ENCODE data around the gene KPNB1.

Gene KPNB1

DNA sequence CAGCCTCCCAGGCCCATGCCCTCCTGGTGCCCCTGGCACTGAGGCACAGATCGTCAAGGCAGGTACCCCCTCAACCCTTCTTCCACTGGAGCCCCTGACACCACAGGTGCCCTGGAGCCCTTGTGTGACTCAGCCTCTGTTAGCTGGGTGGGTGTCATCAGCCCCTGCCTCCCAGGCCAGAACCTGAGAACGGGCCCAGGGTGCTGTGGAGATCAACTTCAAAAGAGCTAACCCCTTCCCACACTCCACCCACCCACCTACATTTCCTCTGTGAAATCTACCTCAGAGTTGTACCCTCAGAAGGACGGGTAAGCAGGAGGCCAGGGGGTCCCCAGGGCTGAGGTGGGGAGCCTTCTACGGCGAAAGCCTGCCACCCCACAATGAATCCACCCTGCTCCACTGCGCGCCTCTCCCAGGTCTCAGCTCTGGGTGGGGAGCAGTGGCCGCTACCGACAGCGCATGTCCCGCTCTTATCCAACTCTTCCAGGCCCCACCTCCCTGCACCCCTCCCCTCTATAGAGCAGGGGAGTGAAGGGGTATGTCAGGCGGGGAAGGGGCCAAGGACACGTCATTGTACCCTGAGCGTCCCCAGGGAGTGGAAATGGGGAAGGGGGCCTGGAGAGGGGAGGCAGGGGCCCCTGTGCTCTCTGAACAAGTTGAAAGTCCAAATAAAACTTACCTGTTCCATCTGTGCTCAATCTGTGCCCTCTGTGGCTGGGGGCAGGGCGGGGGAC is 61.8 kb downstream of the KPNB1 start:
- DNase-seq (ENCODE audit: low read depth in 2 of 2), result no peak

DNA sequence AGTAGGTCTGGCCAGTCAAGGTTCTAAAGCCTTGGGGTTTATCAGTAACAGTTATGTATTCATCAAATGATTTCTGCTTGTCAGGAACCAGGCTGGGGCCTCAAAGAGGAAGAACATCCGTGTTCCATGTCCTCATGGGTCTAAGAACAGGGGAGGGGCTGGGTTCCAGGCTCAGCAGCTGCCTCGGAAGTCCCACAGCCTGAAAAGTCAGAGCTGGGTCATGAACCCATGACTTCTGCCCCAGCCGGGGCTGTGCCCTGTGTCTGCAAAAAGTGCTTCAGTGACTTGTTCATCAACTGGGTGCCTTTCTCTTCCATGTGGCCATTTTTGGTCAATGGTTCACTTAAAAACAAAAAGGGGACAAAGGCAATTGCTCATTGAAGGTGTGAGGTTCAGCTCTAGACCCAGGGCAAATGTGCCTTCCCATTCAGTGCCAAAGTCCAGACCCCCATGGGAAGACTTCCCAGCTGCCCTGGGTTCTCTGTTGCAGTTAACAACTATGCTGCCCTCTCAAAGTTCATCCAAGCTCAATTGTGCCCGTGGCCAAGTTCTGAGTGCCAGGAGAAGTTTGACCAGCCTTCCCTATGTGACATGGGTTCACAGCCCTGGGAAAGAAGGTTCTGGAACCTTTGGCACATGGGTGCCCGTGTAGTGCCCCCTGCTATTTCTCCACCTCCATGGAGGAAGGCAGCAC is 62.8 kb downstream of the KPNB1 start:
- no peak for DNase-seq (ENCODE audit: low read depth in 2 of 2)

DNA sequence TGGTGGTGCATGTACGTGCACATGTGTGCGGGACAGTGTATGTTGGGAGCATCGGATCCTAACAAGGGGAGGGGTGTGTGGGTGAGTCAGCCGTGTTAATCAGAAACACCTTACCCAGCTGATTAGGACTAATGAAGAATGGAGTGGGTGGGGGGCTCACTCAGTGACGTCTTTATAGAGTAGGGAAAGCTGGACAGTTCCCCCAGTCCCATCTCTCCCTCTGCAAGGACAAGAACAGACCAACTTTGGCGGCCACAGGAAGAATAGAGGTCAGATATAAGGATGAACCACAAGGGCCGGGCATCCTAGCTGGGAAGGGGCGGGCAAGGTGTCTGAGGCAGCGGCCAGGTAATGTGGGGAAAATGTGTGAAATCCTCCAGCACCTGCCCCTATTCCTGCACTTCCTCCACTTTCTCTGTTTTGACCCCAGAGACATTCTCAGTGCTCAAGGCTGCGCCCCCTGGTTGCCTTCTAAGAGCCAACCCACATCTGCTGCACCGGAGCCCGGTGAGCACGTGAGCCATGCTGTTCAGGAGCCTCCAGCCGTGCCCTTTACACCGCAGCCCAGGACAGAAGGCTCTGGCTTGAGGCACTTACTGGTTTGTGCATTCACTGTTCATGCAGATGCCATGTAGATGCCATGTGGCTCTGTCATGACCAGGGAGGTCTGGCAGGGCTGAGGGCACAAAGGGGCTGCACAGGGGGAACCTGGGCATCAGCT is 64.4 kb downstream of the KPNB1 start:
- DNase-seq (ENCODE audit: low read depth in 2 of 2), result no peak

DNA sequence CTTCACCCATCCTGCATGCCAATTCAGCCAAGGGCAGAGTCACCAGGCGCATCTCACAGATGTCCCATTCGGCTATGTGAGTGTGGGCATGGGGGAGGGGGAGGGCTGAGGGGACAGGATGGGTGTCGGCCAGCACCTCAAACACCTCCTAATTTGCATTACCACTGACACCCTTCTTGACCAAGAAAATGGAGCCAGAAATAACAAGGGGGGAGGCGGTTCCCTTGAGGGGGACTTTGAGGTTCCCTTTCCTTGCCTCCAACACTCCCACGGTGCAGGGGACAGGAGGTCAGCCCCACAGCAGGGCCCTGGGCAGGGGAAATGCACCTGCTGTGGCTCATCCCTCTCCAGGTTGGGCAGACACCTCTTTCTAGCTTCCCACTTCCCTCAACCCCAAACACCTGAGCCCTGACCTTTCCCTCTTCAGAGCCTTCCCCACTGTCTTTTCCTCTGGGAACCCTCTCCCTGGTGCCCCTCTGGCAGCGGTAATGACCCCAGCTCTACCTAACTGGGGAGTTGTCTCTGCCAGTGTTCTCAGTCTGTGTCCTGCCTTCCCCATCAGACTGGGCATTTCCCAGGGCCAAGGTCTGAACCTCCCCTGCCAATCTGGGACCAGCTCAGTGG is 65.2 kb downstream of the KPNB1 start:
- no peak for DNase-seq (ENCODE audit: low read depth in 2 of 2)

DNA sequence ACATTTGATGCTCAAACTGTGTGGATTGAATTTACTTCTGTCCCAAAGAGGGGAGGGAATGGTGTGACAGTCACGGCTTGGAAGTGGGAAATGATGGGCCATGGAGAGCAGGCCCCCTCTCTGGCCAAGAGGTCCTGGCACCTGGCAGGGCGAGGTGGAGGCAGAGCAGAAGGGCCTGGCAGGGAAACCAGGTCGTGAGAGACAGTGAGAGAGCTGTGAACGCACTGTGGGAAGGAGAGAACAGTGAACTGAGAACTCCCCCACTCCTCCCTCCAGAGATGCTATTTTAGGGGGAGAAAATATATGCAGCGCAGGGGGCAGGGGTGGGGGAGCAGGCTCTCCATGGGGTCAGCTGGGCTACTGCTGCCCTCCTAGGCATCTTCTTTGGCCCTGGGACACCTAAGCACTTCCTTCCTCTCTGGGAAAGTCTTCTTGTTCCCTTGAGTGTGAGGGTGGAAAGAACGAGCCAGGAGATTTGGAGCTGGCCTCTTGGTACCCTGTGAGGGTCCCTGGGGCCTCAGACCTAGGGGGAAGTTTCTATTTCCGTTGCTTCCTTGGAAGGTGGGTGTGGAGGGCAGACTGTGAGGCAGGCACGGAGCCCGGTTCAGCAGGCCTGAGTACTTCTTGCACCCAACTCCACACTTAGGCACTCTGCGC is 66.1 kb downstream of the KPNB1 start:
- DNase-seq (ENCODE audit: low read depth in 2 of 2), result no peak

DNA sequence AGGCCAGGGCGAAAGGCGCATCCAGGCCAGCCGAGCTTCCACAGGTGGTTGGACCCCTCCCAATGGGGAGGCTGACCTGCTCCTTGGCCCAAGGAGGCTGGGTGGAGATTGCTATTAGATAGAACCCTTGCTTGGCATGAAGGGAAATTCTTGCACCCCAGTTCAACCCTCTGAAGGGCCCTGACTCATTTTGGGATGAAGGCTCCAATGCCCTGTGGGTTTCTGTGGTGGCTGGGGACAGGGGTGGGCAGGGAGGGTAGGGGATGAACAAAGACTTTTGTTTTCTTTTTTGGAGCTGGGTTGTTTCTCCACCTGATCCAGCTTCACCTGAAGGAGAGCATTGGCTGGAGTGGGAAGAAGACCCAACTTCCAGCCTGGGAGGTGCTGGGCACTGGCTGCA is 66.7 kb downstream of the KPNB1 start:
- DNase-seq (ENCODE audit: low read depth in 2 of 2), result no peak

DNA sequence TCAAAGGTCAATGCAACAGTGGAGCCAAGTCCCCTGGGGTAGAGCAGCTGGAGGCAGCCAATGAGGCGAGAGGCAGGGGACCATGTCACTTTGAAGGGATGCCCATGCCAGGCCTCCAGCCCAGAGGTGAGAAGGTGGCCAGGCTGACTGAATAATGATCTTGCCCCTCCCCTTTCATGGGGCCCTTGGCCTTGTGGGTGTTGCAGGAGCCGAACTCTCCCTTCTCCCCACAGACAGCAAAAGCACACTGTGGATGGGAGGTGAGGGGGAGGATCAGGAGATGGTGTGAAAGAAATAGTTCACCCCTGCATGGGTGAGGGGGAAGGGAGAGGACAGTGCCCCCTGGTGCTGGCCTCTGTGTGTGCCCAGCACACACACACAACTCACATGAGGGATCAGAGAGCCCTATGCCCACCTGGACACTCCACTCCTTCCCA is 67.6 kb downstream of the KPNB1 start:
- no peak for DNase-seq (ENCODE audit: low read depth in 2 of 2)

DNA sequence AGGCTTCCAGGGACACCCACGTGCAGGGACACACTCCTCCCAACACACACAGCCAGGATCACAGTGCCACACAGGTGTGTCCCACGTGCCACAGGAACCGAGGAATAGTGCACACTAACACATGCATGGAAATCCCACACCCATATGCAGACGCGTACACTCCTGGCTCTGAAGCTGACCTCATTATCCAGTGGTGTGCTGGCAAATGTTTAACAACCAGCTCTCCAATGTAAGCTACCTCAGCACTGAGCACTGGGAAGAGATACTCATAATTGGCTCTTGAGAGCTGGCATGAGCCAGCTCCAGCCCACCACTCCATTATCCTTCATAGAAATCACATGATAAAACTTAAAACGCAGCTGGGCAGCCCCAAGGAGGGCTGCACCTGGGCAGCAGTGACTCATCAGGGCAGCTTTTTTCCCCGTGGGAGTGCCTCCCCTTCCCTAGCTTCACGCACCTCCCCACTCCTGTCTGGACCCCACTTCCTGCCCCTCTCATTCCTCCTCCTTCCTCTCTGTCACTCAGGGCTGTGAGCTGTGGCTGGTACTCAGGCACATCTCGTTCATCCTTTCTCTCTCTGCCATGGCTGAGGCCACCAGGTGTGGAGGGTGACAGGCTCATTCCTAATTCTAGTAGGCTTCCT is 68.4 kb downstream of the KPNB1 start:
- DNase-seq (ENCODE audit: low read depth in 2 of 2), result no peak

DNA sequence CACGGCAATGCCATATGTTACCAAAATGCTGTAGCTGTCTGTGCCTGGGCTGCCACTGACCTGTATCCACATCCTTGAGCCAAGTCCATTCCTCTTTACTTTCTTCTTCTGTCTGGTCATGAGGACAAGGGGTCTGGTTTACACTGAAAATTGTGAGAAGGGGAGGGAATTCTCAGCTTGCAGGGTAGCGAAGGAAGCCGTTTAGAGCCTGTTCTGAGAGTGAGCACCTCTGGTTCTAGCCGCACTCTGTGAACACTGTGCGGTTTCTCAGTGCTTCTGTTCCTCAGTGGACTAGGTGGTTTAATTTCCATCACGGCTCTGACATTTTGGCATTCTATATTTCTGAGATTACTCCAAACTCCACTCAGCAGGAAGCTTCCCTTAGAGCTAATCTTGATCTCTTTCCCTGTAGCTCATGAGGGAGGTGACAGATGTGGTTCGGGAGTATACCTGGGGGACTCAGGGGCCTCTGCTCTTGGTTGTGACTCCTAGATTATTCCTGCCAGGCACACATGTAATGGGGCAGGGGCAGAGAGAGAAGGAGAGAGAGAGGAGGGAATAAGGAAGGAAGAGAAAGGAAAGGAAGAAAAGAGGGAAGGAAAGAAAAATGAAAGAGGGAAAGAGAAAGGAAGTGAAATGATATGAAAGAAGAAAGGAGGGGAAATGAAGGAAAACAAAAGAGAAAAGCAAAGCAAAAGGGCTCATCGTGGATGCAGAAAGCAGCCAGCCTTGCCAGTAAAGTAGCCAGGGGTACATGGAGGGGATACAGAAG is 69.1 kb downstream of the KPNB1 start:
- no peak for DNase-seq (ENCODE audit: low read depth in 2 of 2)

DNA sequence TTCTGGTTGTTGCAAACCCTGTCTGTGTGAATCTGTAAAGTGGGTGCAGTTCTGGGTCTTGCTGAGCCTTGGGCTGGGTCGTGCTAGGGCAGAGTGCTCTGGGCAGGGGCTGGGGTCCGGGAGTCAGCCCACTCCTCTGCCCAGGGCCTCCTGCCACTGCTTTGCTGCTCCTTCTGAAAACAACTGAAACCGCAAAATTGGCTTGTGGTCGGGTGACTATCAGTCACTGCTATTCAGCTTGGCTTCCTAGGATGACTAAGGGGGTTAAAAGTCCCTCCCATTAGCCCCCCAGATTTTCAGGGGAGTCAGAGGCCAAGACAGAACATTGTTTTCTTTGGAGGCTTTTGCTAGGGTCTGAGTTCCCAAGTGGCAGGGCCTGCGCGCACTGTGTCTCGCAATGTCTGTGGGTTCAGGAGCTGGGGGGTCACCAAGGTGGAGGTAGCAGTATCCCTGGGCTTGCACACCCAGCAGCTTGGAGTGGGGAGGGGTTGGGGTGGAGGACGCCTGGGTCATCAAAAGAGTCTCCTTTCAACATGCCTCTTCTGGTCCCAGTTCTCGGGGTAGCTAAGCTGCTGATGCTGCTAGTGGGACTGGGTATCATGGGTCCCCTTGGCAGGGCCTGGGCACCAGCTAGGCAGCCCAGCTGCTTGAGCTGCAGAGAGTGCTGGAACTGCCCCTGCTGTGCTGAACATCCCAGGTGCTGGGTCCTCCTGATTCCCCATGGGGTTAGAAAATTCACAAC is 69.9 kb downstream of the KPNB1 start:
- DNase-seq (ENCODE audit: low read depth in 2 of 2), result peak; percentile 65 to 69

DNA sequence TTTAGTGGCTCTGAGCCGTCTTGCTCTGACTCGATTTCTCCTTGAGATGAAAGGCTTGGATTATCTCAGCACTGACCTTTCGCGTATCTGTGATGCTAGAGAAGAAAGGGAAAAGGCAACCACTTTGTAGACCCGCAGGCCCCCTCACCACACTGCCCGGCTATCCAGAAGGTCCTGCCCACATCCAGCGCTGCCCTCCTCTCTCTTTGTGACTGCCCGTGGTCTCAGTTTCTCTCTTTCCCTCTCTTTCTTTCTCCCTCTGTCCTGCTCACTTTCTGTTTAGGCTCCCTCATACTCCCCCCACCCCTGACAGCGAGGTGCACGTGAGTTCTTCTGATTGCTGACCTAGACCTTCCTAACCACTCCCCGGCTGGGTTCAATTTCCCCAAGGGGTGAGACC is 70.5 kb downstream of the KPNB1 start:
- no peak for DNase-seq (ENCODE audit: low read depth in 2 of 2)

DNA sequence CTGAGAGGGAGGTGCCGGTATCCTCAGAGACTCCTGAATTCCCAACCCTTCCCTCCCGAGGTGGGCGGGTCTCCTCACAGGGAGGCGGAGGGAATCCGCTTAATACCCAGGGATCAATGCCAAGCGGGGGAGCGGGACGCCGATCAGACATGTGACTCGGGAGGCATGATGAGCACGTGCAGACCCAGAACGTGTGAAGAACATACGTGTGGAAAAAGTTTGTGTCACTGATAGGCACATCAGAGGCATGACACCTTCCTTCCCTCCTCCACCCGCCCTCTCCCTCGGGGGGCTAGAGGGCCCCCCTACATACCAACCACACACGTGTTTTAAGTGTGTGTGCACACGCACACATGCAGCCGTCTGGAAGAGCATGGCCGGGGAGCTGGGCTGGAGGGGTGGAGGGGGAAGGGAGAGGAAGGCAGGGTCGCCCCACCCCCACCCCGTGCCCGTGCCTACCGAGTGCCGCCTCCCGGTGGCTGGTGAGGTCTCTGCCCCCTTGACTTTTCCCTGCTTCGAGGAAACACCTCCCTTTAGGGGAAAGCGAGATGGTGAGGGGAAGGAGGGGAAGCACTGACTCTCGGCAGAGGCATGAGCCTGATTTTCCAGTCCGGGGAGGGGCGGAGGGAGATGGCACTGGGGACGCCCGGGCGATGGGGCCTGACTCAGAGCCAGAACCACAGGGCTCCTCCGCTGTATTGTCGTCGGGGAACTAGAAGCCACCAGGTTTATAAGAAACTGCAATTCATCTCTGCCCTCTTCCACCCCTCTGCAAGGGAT is 71.2 kb downstream of the KPNB1 start:
- peak; percentile 94 to 97 for DNase-seq (ENCODE audit: low read depth in 2 of 2)

DNA sequence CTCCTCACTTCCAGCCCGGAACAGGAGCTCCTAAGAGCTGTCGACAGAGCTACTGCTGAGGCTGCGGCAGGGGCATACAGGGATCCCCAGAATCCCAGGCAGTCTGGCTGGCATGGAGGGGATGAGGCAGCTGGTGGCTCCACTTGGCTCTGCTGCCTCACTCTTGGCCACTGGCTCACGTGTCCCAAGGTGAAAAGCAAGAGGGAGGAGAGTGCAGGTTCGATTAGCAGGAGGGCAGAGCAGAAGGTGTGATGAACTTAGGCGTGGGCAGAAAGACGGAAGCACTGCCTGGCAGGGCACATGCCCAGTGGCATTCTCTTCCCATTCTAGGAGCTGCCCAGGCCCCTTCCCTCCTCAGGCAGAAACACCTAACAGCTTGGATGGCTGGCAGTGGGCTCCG is 72.0 kb downstream of the KPNB1 start:
- DNase-seq (ENCODE audit: low read depth in 2 of 2), result no peak

DNA sequence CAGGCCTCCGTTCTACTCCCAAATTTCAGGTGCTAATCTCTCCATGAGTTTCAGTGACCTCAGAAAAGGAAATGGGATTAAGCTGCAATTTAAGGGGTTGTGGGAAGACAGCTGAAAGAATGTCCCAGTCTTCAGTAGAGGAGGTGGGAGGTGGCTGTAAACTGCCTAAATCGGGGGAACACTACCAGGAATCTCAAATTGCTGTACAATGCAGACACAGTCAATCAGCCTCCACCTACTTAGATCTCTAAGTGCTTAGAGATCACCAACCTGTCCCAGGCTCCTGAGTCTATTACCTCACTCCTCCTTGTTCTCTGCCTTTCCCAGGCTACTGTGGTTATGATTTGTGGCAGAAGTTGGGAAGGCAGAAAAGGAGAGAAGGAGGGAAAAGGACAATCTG is 75.0 kb downstream of the KPNB1 start:
- no peak for DNase-seq (ENCODE audit: low read depth in 2 of 2)

DNA sequence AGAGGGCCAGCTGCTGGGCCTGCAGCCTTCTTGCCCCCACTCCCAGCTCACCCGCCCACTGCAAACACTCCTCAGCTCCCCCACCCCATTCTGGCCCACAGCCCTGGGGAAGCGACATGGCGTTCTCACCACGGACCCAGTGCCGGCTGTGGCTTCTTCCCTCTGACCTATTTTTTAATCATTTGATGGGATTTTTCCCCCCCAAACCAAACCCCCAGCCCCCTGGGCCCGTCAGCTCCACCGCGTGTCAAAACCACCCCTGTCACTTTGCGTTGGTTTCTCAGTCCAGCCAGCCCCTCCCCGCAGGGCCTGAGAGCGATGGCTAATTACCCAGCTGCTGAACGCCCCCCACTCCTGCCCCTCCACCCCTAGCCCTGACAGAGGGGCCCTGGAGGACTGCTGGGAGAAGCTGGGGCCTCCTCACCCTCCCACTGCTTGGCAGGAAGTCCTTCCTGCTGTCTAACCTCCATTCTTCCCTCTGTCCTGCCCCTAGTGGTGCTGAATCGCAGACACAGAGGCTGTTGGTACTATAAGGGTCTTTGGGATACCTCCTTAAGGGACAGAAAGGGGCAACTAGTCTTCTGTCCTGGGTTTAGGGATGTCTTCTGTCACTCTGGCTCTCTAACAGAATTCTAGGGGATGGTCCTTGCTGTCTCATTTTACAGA is 75.9 kb downstream of the KPNB1 start:
- no peak for DNase-seq (ENCODE audit: low read depth in 2 of 2)

DNA sequence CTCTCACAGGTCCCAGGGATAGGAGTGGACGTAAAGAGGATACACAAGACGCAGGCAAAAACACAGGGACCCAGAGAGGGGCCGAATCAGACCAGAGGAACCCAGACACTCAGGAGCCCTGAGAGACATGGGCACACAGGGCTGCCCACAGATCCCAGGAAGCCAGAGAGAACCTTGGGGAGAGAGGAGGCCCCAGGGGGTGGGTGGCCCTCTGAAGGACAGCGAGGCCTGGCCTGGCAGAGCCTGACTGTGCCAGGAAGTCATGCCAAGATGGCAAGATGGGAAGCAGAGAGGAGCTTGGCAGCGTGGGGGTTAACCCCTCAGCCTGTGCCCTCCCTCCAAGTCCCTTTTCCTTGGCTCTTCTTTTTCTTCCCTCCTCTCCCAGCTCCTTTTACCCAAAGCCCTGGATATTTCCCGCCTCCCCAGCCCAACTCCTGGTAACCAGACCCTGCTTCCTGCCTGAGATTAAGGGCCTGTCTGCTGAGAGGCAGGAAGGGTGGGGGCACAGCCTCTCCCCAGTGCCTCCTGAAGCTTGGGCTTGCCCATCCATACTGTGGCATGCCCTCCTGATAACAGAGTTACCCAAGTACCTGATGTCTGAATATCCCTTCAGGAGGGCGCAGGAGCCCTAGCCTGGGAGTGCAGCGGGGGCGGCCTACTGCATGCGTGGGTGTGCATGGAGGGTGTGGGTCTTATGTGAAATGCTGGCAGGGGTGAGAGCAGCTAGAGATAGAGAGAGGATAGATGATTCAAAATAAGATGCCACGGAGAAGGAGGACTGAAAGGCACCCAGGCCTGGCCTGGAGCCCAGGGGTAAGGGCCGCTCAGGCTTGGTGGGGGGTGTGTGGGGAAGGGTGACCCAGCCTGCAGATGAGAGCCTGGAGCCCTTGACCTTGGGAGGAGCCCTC is 77.3 kb downstream of the KPNB1 start:
- DNase-seq (ENCODE audit: low read depth in 2 of 2), result no peak

DNA sequence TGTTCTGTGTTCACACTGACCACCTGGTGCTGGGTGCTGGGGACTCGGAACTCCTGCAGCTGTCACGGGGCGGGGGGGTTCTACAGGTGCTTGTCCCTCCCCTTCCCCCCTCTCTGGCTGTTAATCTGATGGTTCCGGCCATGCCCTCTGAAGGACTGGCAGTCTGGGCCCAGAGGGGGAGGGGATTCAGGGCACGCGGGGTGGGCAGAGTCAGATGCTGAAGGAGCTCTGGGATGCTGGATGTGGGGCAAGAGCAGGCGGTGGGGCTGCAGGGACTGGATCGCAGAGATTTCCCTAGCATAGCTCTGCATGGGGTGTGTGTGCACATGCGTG is 78.0 kb downstream of the KPNB1 start:
- no peak for DNase-seq (ENCODE audit: low read depth in 2 of 2)

All from activated CD4-positive, alpha-beta T cell treated with anti-CD3 and anti-CD28 coated beads for 24 hours (primary cell).